ENCODE measurements around the gene AK8. TPM values are rescaled to one million over a fixed set of nuclear protein-coding genes. Genes with fewer than 3 reads are reported as not detected.

The AK8 gene
- polyA plus RNA-seq (2013, experiment 1 of 2; ENCODE audit: insufficient read length): 0.44 TPM
- polyA plus RNA-seq (2013, experiment 2 of 2; ENCODE audit: insufficient read length): 0.47 TPM

GRCh38 chr9:132877824-132878694 lies at the start of gene AK8:
Gene AK8, minus strand, starts transcription at chr9:132878284. Its CDS starts 29 bp downstream, at chr9:132878255.
- DNase-seq: peak; percentile 72

GRCh38 chr9:132927704-132928103 lies 49.6 kb upstream of the AK8 start:
- no peak for DNase-seq

- no peak for DNase-seq
Observed at GRCh38 chr9:132923346-132923902, 45.3 kb upstream of the AK8 start.

GRCh38 chr9:132919614-132920268 lies 41.7 kb upstream of the AK8 start:
- DNase-seq: no peak

- no peak for DNase-seq
Observed at GRCh38 chr9:132914924-132915323, 36.8 kb upstream of the AK8 start.

- DNase-seq: no peak
Observed at GRCh38 chr9:132912131-132912530, 34.0 kb upstream of the AK8 start.

GRCh38 chr9:132910376-132910775 lies 32.3 kb upstream of the AK8 start:
- DNase-seq: no peak

- DNase-seq: no peak
Observed at GRCh38 chr9:132909311-132909710, 31.2 kb upstream of the AK8 start.

- DNase-seq: no peak
Observed at GRCh38 chr9:132908635-132909034, 30.6 kb upstream of the AK8 start.

GRCh38 chr9:132905726-132906125 lies 27.6 kb upstream of the AK8 start:
- no peak for DNase-seq

- no peak for DNase-seq
Observed at GRCh38 chr9:132903574-132904492, 25.7 kb upstream of the AK8 start.

GRCh38 chr9:132901858-132902831 lies 24.1 kb upstream of the AK8 start:
- peak; percentile 73 for DNase-seq

- DNase-seq: no peak
Observed at GRCh38 chr9:132898051-132898450, 20.0 kb upstream of the AK8 start.

- no peak for DNase-seq
Observed at GRCh38 chr9:132896906-132897305, 18.8 kb upstream of the AK8 start.

GRCh38 chr9:132896264-132896663 lies 18.2 kb upstream of the AK8 start:
- no peak for DNase-seq

- DNase-seq: no peak
Observed at GRCh38 chr9:132894862-132895835, 17.1 kb upstream of the AK8 start.

GRCh38 chr9:132894346-132894745 lies 16.3 kb upstream of the AK8 start:
- no peak for DNase-seq

GRCh38 chr9:132892400-132892799 lies 14.3 kb upstream of the AK8 start:
- no peak for DNase-seq

GRCh38 chr9:132888151-132888550 lies 10.1 kb upstream of the AK8 start:
- no peak for DNase-seq
